ENCODE measurements around the gene RPS3A. TPM values are rescaled to one million over a fixed set of nuclear protein-coding genes. Genes with fewer than 3 reads are reported as not detected.
A peak's percentile ranks its signal among the peaks of the same experiment; 100 is the strongest.

RPS3A gene
- total and polyA plus RNA-seq, 7 donors: 3,214 to 6,800 (median 5,269) TPM

GRCh38 chr4:151100531-151100930, 1.1 kb downstream of the RPS3A start:
- Histone ChIP-seq H3K36me3 (peaks cover 6 to 50% (median 33%) of the 10 kb centered on the region in 4 donors), H3K9me3 (no peaks in the 10 kb centered on the region), H3K27me3 (no peaks in the 10 kb centered on the region), H3K4me3 (peak overlapping the region; percentile 67 to 76 (median 70)), H3K27ac (peak overlapping the region; percentile 85 to 91 (median 88)), H3K4me1 (peaks cover 0 to 33% (median 23%) of the 10 kb centered on the region in 4 donors)
- no peak for DNase-seq
- intact Hi-C loops (cut with DNase I): loop anchor here (5.0 kb wide), 1 partner anchor 222 kb away; no protein-coding TSS in a partner anchor
- 3 to 9% methylated on average over 3 of the region's 3 CpGs for WGBS, 2 donors
- TF ChIP-seq POLR2A (IDR thresholded peaks at IDR 0.05) (no peak), CTCF (IDR thresholded peaks at IDR 0.05) (no peak), EP300 (IDR thresholded peaks at IDR 0.05) (no peak), POLR2AphosphoS5 (IDR thresholded peaks at IDR 0.05) (no peak)

DNA sequence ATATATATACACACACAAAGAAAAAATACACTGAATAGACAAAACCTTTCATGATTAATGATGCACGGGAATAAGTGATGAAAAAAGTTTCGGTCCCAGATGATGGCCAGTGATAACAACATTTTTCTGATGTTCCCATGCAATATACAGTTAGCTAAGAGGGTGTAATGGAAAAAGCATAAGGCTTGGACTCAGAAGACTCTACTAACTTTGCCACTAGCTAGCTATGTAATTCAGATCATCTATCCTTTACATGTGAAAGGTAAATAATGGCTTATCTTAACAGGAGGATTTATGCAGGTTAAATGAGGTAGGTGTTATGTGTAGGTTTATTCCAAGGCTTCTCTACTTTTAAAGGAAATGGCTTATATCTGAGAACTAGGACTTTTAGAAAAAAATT, 4.3 kb downstream of the RPS3A start:
- no peak for TF ChIP-seq CTCF (IDR thresholded peaks at IDR 0.05)
- TF ChIP-seq POLR2AphosphoS5 (IDR thresholded peaks at IDR 0.05): no peak
- TF ChIP-seq POLR2A (IDR thresholded peaks at IDR 0.05): no peak
- no peak for TF ChIP-seq EP300 (IDR thresholded peaks at IDR 0.05)
- Histone ChIP-seq H3K27me3 (no peaks in the 10 kb centered on the region), H3K4me1 (peaks cover 0 to 29% (median 23%) of the 10 kb centered on the region in 4 donors), H3K9me3 (no peaks in the 10 kb centered on the region), H3K36me3 (peaks cover 6 to 79% (median 36%) of the 10 kb centered on the region in 4 donors), H3K27ac (no peak overlapping the region), H3K4me3 (no peak overlapping the region)
- DNase-seq: no peak
- intact Hi-C loops (cut with DNase I): loop anchor here (5.0 kb wide), 1 partner anchor 219 kb away; no protein-coding TSS in a partner anchor
- WGBS, 2 donors: 76 to 87% methylated on average over 2 of the region's 2 CpGs

GRCh38 chr4:151104621-151105020, 5.2 kb downstream of the RPS3A start:
- peaks cover 6 to 83% (median 36%) of the 10 kb centered on the region in 4 donors for H3K36me3 ChIP-seq
- no peak for DNase-seq
- no peak overlapping the region for H3K27ac ChIP-seq
- peaks cover 0 to 24% (median 21%) of the 10 kb centered on the region in 4 donors for H3K4me1 ChIP-seq
- intact Hi-C loops (cut with DNase I): loop anchor here (5.0 kb wide), 1 partner anchor 218 kb away; no protein-coding TSS in a partner anchor
- 94 to 98% methylated on average over 1 of the region's 1 CpG for WGBS, 2 donors
- H3K27me3 ChIP-seq: no peaks in the 10 kb centered on the region
- H3K4me3 ChIP-seq: no peak overlapping the region
- no peaks in the 10 kb centered on the region for H3K9me3 ChIP-seq
- no peak for TF ChIP-seq EP300 (IDR thresholded peaks at IDR 0.05)
- no peak for TF ChIP-seq POLR2A (IDR thresholded peaks at IDR 0.05)
- no peak for TF ChIP-seq CTCF (IDR thresholded peaks at IDR 0.05)
- TF ChIP-seq POLR2AphosphoS5 (IDR thresholded peaks at IDR 0.05): no peak

DNA sequence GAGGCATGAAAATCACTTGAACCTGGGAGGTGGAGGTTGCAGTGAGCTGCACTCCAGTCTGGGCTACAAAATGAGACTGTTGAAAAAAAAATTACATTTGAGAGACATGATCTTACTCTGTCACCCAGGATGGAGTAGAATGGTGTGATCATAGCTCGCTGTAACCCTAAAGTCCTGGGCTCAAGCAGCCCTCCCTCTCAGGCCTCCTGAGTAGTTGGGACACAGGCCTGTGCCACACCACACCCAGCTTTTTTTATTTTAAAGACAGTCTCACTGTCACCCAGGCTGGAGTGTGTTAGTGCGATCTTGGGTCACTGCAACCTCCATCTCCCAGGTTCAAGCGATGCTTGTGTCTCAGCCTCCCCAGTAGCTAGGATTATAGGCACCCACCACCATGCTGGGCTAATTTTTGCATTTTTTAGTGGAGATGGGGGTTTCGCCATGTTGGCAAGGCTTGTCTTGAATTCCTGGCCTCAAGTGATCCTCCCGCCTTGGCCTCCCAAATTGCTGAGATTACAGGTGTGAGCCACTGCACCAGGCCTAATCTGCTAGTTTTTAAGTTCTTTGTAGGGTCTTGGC, 6.1 kb downstream of the RPS3A start:
- intact Hi-C loops (cut with DNase I): no loop called here
- H3K36me3 ChIP-seq: peaks cover 6 to 88% (median 36%) of the 10 kb centered on the region in 4 donors
- H3K27ac ChIP-seq: no peak overlapping the region
- 97% methylated on average over 5 of the region's 5 CpGs for WGBS, 2 donors
- no peak overlapping the region for H3K4me3 ChIP-seq
- H3K27me3 ChIP-seq: no peaks in the 10 kb centered on the region
- no peaks in the 10 kb centered on the region for H3K9me3 ChIP-seq
- H3K4me1 ChIP-seq: peaks cover 0 to 20% (median 16%) of the 10 kb centered on the region in 4 donors
- TF ChIP-seq EP300 (IDR thresholded peaks at IDR 0.05) (no peak), POLR2AphosphoS5 (IDR thresholded peaks at IDR 0.05) (no peak), CTCF (IDR thresholded peaks at IDR 0.05) (no peak), POLR2A (IDR thresholded peaks at IDR 0.05) (no peak)
- DNase-seq: no peak
